H1 (cell line): ENCODE measurements around the gene CERKL. TPM values are rescaled to one million over a fixed set of nuclear protein-coding genes. Genes with fewer than 3 reads are reported as not detected.

Experiments
- SAP30 ChIP-seq: fragments of 300-600 bp; sonication (generic); IDR thresholded peaks from 2 replicates; pipeline ENCODE4 v1.7.1; 2012; ENCODE audit warnings: low read length, moderate library complexity, mild to moderate bottlenecking, inconsistent platforms; ENCODE audit not compliant: insufficient read depth, insufficient replicate concordance
- SIN3A ChIP-seq, 2 experiments: IDR thresholded peaks in 1 of 2; conservative IDR thresholded peaks in 1 of 2; 2 replicates each; pipeline ENCODE4 v1.6.1; 2011 to 2012; ENCODE audit warnings: low read length in 2 of 2, improper control_type of control experiment in 1 of 2, low read depth in 1 of 2, mild to moderate bottlenecking in 1 of 2
- TAF7 ChIP-seq: optimal IDR thresholded peaks from 2 replicates; pipeline ENCODE3; 2011; ENCODE audit warnings: low read depth, mild to moderate bottlenecking, inconsistent platforms, low read length, moderate library complexity, borderline replicate concordance
- TEAD4 ChIP-seq: IDR thresholded peaks from 2 replicates; pipeline ENCODE4 v1.6.1; 2012; ENCODE audit warnings: low read depth, low read length, inconsistent platforms, mixed read lengths
- polyA plus RNA-seq, 7 experiments: library from polyadenylated mRNA; depleted of rRNA in 3 of 7; stranded (reverse) in 5 of 7; unstranded in 2 of 7; fragments of >200 nt in 5 of 7; fragments of 200-250 nt in 2 of 7; gene quantifications; 1 replicate in 5 of 7; 2 replicates in 1 of 7; 4 replicates in 1 of 7; pipeline versions ENCODE4 v1.2.1 to v1.2.3, GENCODE V29; 2011 to 2013; ENCODE audit warnings: missing spikeins in 2 of 7, mixed read lengths in 2 of 7
- total RNA-seq: library from RNA; stranded (reverse); fragmentation: NEBNext Ultra II Directional; extraction: Animal tissue kit (Norgen Biotek cat#: 25700); gene quantifications from 2 replicates; pipeline ENCODE4 v1.2.1, GENCODE V29; 2021
- TF ChIP-seq, protein P1 (sequence below): IDR thresholded peaks from 2 replicates; pipeline ENCODE4 v1.6.1; 2012; ENCODE audit warnings: inconsistent platforms

Gene CERKL
- total and polyA plus RNA-seq, 2 of the 8 experiments (the other 6 are each of a cell fraction or from before 2014, with no cell fraction given) = 0.05 TPM; not detected in 1

DNA sequence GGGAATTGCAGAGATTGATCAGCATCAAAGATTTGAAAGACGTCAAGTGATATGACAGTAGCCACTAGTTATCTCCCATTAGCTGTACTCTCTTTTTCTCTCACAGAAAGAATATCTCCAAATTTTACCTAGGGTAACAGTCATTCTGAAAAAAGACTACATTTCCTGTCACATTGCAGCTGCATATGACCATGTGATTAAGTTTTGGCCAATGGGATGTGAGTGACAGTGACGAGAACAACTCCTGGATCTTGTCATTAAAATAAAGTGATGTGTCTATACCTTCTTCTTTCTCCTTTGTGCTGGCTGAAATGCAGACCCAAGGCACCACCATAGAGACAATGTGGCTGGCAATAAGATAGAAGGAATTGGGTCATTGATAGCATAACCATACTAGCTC, 34.0 kb upstream of the CERKL start (continued):
- TF ChIP-seq, protein P1, sequence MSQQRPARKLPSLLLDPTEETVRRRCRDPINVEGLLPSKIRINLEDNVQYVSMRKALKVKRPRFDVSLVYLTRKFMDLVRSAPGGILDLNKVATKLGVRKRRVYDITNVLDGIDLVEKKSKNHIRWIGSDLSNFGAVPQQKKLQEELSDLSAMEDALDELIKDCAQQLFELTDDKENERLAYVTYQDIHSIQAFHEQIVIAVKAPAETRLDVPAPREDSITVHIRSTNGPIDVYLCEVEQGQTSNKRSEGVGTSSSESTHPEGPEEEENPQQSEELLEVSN = no peak
- no peak for TF ChIP-seq TAF7
- TF ChIP-seq SAP30 = no peak
- no peak for TF ChIP-seq TEAD4
- TF ChIP-seq SIN3A (conservative IDR thresholded peaks at IDR 0.05 in 1 of 2, IDR thresholded peaks at IDR 0.05 in 1 of 2; ENCODE audit: low read depth in 1 of 2, low read length in 2 of 2) = no peak
